Endothelial cell of umbilical vein (primary cell): ENCODE measurements around the gene NUDC. TPM values are rescaled to one million over a fixed set of nuclear protein-coding genes. Genes with fewer than 3 reads are reported as not detected.

ENCODE experiments used
- BruUV-seq: library from RNA; stranded (reverse); fragments of 400-500 nt; replicated peaks from 2 replicates; lab custom pipeline; 2021; lab: Mats Ljungman, UMichigan
- CTCF ChIA-PET: fragments of 300-600, 350-600 bp; sonication (Branson Sonifier 250); formaldehyde crosslinking; loops from one replicate; lab custom pipeline; 2021; ENCODE audit warnings: antibody characterized with exemption, inconsistent platforms; lab: Charles Lee
- POLR2A ChIA-PET: fragments of 300-600, 350-600 bp; sonication (Branson Sonifier 250); formaldehyde crosslinking; loops from one replicate; lab custom pipeline; 2021; ENCODE audit warnings: antibody characterized with exemption, inconsistent platforms; lab: Charles Lee
- DNase-seq: peaks from one replicate; pipeline ENCODE4 v3.0.0-alpha.2; 2011; ENCODE audit warnings: low read depth, low spot score
- FAIRE-seq: peaks from 2 replicates; lab custom pipeline; 2011; peaks lifted over from hg19 to GRCh38; lab: Jason Lieb, UNC
- H2AFZ ChIP-seq: 2 replicates; pipeline ENCODE4 v1.6.0; 2012; ENCODE audit warnings: low read depth, low read length, control low read depth, inconsistent platforms
- H3K27ac ChIP-seq: 2 replicates; pipeline ENCODE4 v1.5.1; 2011; ENCODE audit warnings: low read depth, mild to moderate bottlenecking, control low read depth, low read length, moderate library complexity; ENCODE audit not compliant: insufficient read depth
- H3K27me3 ChIP-seq, 2 experiments: 2 replicates each; pipeline versions ENCODE4 v1.6.0 to v1.6.1; 2011; ENCODE audit warnings: low read length in 2 of 2, mixed read lengths in 1 of 2; ENCODE audit not compliant: control insufficient read depth in 2 of 2, insufficient read depth in 2 of 2
- H3K36me3 ChIP-seq, 2 experiments: 2 replicates in 1 of 2; 3 replicates in 1 of 2; pipeline ENCODE4 v1.5.1; 2011; ENCODE audit warnings: low read length in 2 of 2, mild to moderate bottlenecking in 1 of 2, moderate library complexity in 1 of 2; ENCODE audit not compliant: control insufficient read depth in 2 of 2, insufficient read depth in 2 of 2; ENCODE audit errors: extremely low read depth in 1 of 2
- H3K4me1 ChIP-seq: 3 replicates; pipeline ENCODE4 v1.5.1; 2011; ENCODE audit warnings: mild to moderate bottlenecking, low read length; ENCODE audit not compliant: control insufficient read depth, insufficient read depth; ENCODE audit errors: extremely low read depth
- H3K4me2 ChIP-seq: 2 replicates; pipeline ENCODE4 v1.6.1; 2011; ENCODE audit warnings: low read length, control low read depth, mixed read lengths; ENCODE audit not compliant: insufficient read depth
- H3K4me3 ChIP-seq, 3 experiments: fragments of 200-600 bp in 1 of 3; sonication (generic), shearing (Covaris generic) in 1 of 3; replicated peaks in 1 of 3; 2 replicates each; pipeline ENCODE4 v1.5.1; 2011 to 2016; ENCODE audit warnings: control low read depth in 3 of 3, low read length in 3 of 3, mild to moderate bottlenecking in 2 of 3, inconsistent platforms in 1 of 3, low read depth in 1 of 3, moderate library complexity in 1 of 3; ENCODE audit not compliant: insufficient read depth in 1 of 3
- H3K79me2 ChIP-seq: 2 replicates; pipeline ENCODE4 v1.6.0; 2012; ENCODE audit warnings: low read length, inconsistent platforms; ENCODE audit not compliant: control insufficient read depth, insufficient read depth
- H3K9ac ChIP-seq: replicated peaks from 2 replicates; pipeline ENCODE3; 2011; ENCODE audit warnings: low read length, control low read depth; ENCODE audit not compliant: insufficient read depth; ENCODE audit errors: extremely low read depth
- H3K9me1 ChIP-seq: replicated peaks from 3 replicates; pipeline ENCODE4 v1.6.0; 2011; ENCODE audit warnings: mild to moderate bottlenecking, low read length; ENCODE audit not compliant: control insufficient read depth, insufficient read depth; ENCODE audit errors: extremely low read depth
- H3K9me3 ChIP-seq: replicated peaks from 2 replicates; pipeline ENCODE4 v1.5.1; 2012; ENCODE audit warnings: low read length, inconsistent platforms; ENCODE audit not compliant: control insufficient read depth, insufficient read depth
- H4K20me1 ChIP-seq: replicated peaks from 2 replicates; pipeline ENCODE3; 2011; ENCODE audit warnings: mild to moderate bottlenecking, low read length; ENCODE audit not compliant: control insufficient read depth, insufficient read depth; ENCODE audit errors: extremely low read depth
- EZH2 ChIP-seq: IDR thresholded peaks from 2 replicates; pipeline ENCODE4 v1.6.1; 2012; ENCODE audit warnings: borderline replicate concordance, low read depth, mild to moderate bottlenecking, moderate library complexity, low read length, inconsistent platforms; ENCODE audit not compliant: severe bottlenecking
- FOS ChIP-seq: IDR thresholded peaks from 2 replicates; pipeline ENCODE4 v1.6.1; 2011; ENCODE audit warnings: mild to moderate bottlenecking, low read length, moderate library complexity, borderline replicate concordance; ENCODE audit not compliant: insufficient read depth
- GATA2 ChIP-seq: IDR thresholded peaks from 2 replicates; pipeline ENCODE4 v1.7.0; 2011; ENCODE audit warnings: low read depth, mild to moderate bottlenecking, moderate library complexity, mixed read lengths, low read length; ENCODE audit not compliant: insufficient read length, insufficient read depth
- JUN ChIP-seq: IDR thresholded peaks from 2 replicates; pipeline ENCODE4 v1.6.1; 2011; ENCODE audit warnings: borderline replicate concordance, low read depth; ENCODE audit not compliant: insufficient read length, insufficient read depth
- MYC ChIP-seq: IDR thresholded peaks from one replicate; pipeline ENCODE4 v1.6.1; 2011; ENCODE audit warnings: mild to moderate bottlenecking, low read depth, low read length
- POLR2A ChIP-seq: IDR thresholded peaks from 2 replicates; pipeline ENCODE4 v1.6.1; 2012; ENCODE audit warnings: low read depth, mild to moderate bottlenecking, control low read depth, low read length
- POLR2AphosphoS5 ChIP-seq: IDR thresholded peaks from 2 replicates; pipeline ENCODE4 v1.6.1; 2012; ENCODE audit warnings: low read depth, mild to moderate bottlenecking, control low read depth, low read length, moderate library complexity; ENCODE audit not compliant: insufficient read depth
- dilution Hi-C: fragments of 300-500 bp; cut with MboI; formaldehyde crosslinking; loops from one replicate; pipeline ENCODE4 v1.15.0; 2019; ENCODE audit warnings: low sequenced_read_pairs; ENCODE audit not compliant: extremely low pct_ligation_motif_present
- intact Hi-C: fragments of 100-400 bp; cut with micrococcal nuclease; formaldehyde crosslinking; loops from one replicate; pipeline ENCODE4 v1.10.0; 2022
- polyA plus RNA-seq, 4 experiments: library from polyadenylated mRNA; depleted of rRNA in 3 of 4; stranded (reverse) in 3 of 4; unstranded in 1 of 4; fragments of >200 nt; gene quantifications; 2 replicates each; pipeline versions ENCODE4 v1.2.1 to v1.2.3, GENCODE V29; 2011 to 2012; ENCODE audit warnings: missing spikeins in 1 of 4
- total RNA-seq: library from RNA; stranded (reverse); gene quantifications from 2 replicates; pipeline ENCODE4 v1.2.3, GENCODE V29; 2021
- TF ChIP-seq, protein P1 (sequence below): IDR thresholded peaks from 2 replicates; pipeline ENCODE4 v1.6.1; 2011; ENCODE audit not compliant: insufficient read depth, insufficient read length
- TF ChIP-seq, protein P2 (sequence below), 2 donors: IDR thresholded peaks; 1 replicate in 1 of 2; 2 replicates in 1 of 2; pipeline ENCODE4 v1.5.1; 2011; ENCODE audit warnings: low read length in 2 of 2, mild to moderate bottlenecking in 2 of 2, moderate library complexity in 2 of 2, control low read depth in 1 of 2, inconsistent platforms in 1 of 2, low read depth in 1 of 2; ENCODE audit not compliant: insufficient read depth in 1 of 2; ENCODE audit errors: extremely low read depth in 1 of 2

NUDC gene
- total and polyA plus RNA-seq, 2 donors (not counting 3 experiments of a cell fraction or from before 2014, with no cell fraction given) = 42.5 to 102 TPM

DNA sequence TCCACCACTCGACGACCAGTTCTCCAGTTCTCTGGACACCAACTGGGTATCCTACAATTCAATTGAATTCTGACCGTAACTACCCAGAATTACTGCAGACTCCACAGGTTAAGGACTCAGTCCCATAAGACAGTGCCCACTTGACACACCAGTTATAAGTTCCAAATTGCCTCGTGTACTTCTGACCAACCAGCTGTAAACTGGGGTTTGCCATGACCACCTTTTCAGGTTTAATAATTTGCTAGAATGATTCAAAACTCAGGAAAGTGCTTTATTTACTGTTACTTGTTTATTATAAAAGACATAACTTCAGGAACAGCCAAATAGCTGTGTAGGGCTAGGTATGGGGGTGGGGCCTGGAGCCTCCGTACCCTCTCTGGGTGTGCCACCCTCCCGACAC is 15.3 kb downstream of the NUDC start:
- H3K9me1 ChIP-seq = no peaks in the 10 kb centered on the region
- no peaks in the 10 kb centered on the region for H3K4me1 ChIP-seq
- no TSS peak for BruUV-seq
- H3K79me2 ChIP-seq = peaks cover 48% of the 10 kb centered on the region
- intact Hi-C loops = no loop called here
- ChIA-PET CTCF (no interaction called here), POLR2A (no interaction called here)
- DNase-seq = no peak
- no peaks in the 10 kb centered on the region for H4K20me1 ChIP-seq
- H3K9me3 ChIP-seq = no peaks in the 10 kb centered on the region
- no peak overlapping the region for H3K9ac ChIP-seq
- dilution Hi-C loops = no loop called here
- no peak overlapping the region for H2AFZ ChIP-seq
- FAIRE-seq = no peak
- TF ChIP-seq GATA2 (no peak), MYC (no peak), EZH2 (no peak), POLR2A (no peak), JUN (no peak), POLR2AphosphoS5 (no peak), FOS (no peak)
- TF ChIP-seq, protein P1, sequence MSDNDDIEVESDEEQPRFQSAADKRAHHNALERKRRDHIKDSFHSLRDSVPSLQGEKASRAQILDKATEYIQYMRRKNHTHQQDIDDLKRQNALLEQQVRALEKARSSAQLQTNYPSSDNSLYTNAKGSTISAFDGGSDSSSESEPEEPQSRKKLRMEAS = no peak
- TF ChIP-seq, protein P2, sequence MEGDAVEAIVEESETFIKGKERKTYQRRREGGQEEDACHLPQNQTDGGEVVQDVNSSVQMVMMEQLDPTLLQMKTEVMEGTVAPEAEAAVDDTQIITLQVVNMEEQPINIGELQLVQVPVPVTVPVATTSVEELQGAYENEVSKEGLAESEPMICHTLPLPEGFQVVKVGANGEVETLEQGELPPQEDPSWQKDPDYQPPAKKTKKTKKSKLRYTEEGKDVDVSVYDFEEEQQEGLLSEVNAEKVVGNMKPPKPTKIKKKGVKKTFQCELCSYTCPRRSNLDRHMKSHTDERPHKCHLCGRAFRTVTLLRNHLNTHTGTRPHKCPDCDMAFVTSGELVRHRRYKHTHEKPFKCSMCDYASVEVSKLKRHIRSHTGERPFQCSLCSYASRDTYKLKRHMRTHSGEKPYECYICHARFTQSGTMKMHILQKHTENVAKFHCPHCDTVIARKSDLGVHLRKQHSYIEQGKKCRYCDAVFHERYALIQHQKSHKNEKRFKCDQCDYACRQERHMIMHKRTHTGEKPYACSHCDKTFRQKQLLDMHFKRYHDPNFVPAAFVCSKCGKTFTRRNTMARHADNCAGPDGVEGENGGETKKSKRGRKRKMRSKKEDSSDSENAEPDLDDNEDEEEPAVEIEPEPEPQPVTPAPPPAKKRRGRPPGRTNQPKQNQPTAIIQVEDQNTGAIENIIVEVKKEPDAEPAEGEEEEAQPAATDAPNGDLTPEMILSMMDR (IDR thresholded peaks at IDR 0.05; ENCODE audit: extremely low read depth in 1 of 2, insufficient read depth in 1 of 2, low read depth in 1 of 2, low read length in 2 of 2) = no peak
- no peak overlapping the region for H3K4me3 ChIP-seq
- H3K27ac ChIP-seq = no peak overlapping the region
- no peaks in the 10 kb centered on the region for H3K27me3 ChIP-seq
- no peak overlapping the region for H3K4me2 ChIP-seq
- H3K36me3 ChIP-seq = peaks cover 0 to 15% of the 10 kb centered on the region in 2 experiments
